GM12878 (cell line): ENCODE data around the gene BLNK. TPM values are rescaled to one million over a fixed set of nuclear protein-coding genes. Genes with fewer than 3 reads are reported as not detected.
A peak's percentile ranks its signal among the peaks of the same experiment; 100 is the strongest.

Experiments used
- ATAC-seq: fragments of 200-7000 bp; cut with Tn5 transposase; 3 replicates; pipeline ENCODE4 v1.9.1; 2020; ENCODE audit warnings: mild to moderate bottlenecking, moderate library complexity
- BruUV-seq: library from RNA; stranded (reverse); fragments of 400-500 nt; replicated peaks from 2 replicates; lab custom pipeline; 2021; lab: Mats Ljungman, UMichigan
- CTCF ChIA-PET: fragments of 300-600 bp; sonication (Branson Sonifier 250); formaldehyde crosslinking; extraction: SDS; loops from one replicate; lab custom pipeline; 2021; ENCODE audit warnings: inconsistent platforms; lab: Yijun Ruan, JAX
- POLR2A ChIA-PET: fragments of 350-600 bp; formaldehyde crosslinking; extraction: SDS; loops from one replicate; lab custom pipeline; 2021; ENCODE audit warnings: inconsistent platforms; lab: Charles Lee
- RAD21 ChIA-PET: fragments of 300-600 bp; sonication (Branson Sonifier 250); formaldehyde crosslinking; loops from one replicate; lab custom pipeline; 2023; ENCODE audit warnings: antibody characterized with exemption; ENCODE audit not compliant: unreplicated experiment; lab: Charles Lee
- SMC1A ChIA-PET: fragments of 300-600 bp; sonication (Branson Sonifier 250); formaldehyde crosslinking; loops from one replicate; lab custom pipeline; 2023; ENCODE audit not compliant: unreplicated experiment, uncharacterized antibody; lab: Charles Lee
- DNase-seq: peaks from one replicate; pipeline ENCODE4 v3.0.0-alpha.2; 2011; ENCODE audit warnings: low read depth, low spot score
- FAIRE-seq: peaks from 3 replicates; lab custom pipeline; 2011; peaks lifted over from hg19 to GRCh38; lab: Jason Lieb, UNC
- H2AFZ ChIP-seq: 2 replicates; pipeline ENCODE4 v1.6.0; 2011; ENCODE audit warnings: low read depth, low read length, control low read depth; ENCODE audit not compliant: control insufficient read depth
- H3K27ac ChIP-seq: 2 replicates; pipeline ENCODE4 v1.5.1; 2011; ENCODE audit warnings: control low read depth; ENCODE audit not compliant: control insufficient read depth, insufficient read depth
- H3K27me3 ChIP-seq, 2 experiments: replicated peaks in 1 of 2; 2 replicates each; pipeline versions ENCODE4 v1.6.0 to v1.6.1; 2011; ENCODE audit warnings: low read length in 1 of 2; ENCODE audit not compliant: control insufficient read depth in 2 of 2, insufficient read depth in 2 of 2
- H3K36me3 ChIP-seq, 2 experiments: 2 replicates each; pipeline ENCODE4 v1.5.1; 2011; ENCODE audit warnings: low read length in 1 of 2; ENCODE audit not compliant: control insufficient read depth in 2 of 2, insufficient read depth in 2 of 2
- H3K4me1 ChIP-seq: 2 replicates; pipeline ENCODE4 v1.6.1; 2011; ENCODE audit warnings: mild to moderate bottlenecking, low read length, moderate library complexity, mixed read lengths; ENCODE audit not compliant: control insufficient read depth, insufficient read depth
- H3K4me2 ChIP-seq: 2 replicates; pipeline ENCODE4 v1.6.0; 2011; ENCODE audit warnings: control low read depth; ENCODE audit not compliant: control insufficient read depth, insufficient read depth
- H3K4me3 ChIP-seq: fragments of 200-600 bp; sonication (generic); 2 replicates; pipeline ENCODE4 v1.5.1; 2016
- H3K79me2 ChIP-seq: 2 replicates; pipeline ENCODE4 v1.6.0; 2011; ENCODE audit warnings: low read length; ENCODE audit not compliant: control insufficient read depth, insufficient read depth
- H3K9ac ChIP-seq: 2 replicates; pipeline ENCODE4 v1.8.0; 2011; ENCODE audit warnings: low read length, control low read depth, mixed read lengths; ENCODE audit not compliant: control insufficient read depth, insufficient read depth
- H3K9me3 ChIP-seq: replicated peaks from 3 replicates; pipeline ENCODE4 v1.5.1; 2011; ENCODE audit warnings: mild to moderate bottlenecking, low read length; ENCODE audit not compliant: control insufficient read depth, insufficient read depth
- H4K20me1 ChIP-seq: 2 replicates; pipeline ENCODE4 v1.6.0; 2011; ENCODE audit not compliant: control insufficient read depth, insufficient read depth
- BHLHE40 ChIP-seq, 2 experiments: fragments of 450-650 bp in 1 of 2; IDR thresholded peaks; 2 replicates each; pipeline ENCODE4 v1.6.1; 2011 to 2017; ENCODE audit warnings: low read depth in 2 of 2, borderline replicate concordance in 1 of 2, improper control_type of control experiment in 1 of 2, low read length in 1 of 2, mild to moderate bottlenecking in 1 of 2
- CBFB ChIP-seq: IDR thresholded peaks from 2 replicates; pipeline ENCODE4 v1.6.1; 2016; ENCODE audit warnings: antibody characterized with exemption, low read depth
- CHD1 ChIP-seq: IDR thresholded peaks from 2 replicates; pipeline ENCODE4 v1.6.1; 2012; ENCODE audit warnings: low read depth, low read length, improper control_type of control experiment
- CHD2 ChIP-seq: IDR thresholded peaks from 2 replicates; pipeline ENCODE4 v1.6.1; 2011; ENCODE audit warnings: low read depth, low read length, improper control_type of control experiment, borderline replicate concordance
- CREM ChIP-seq: IDR thresholded peaks from 2 replicates; pipeline ENCODE4 v1.6.1; 2014; ENCODE audit warnings: antibody characterized with exemption, low read depth
- EGR1 ChIP-seq, 2 experiments: IDR thresholded peaks; 1 replicate in 1 of 2; 2 replicates in 1 of 2; pipeline ENCODE4 v1.6.1; 2011 to 2012; ENCODE audit warnings: low read depth in 2 of 2, low read length in 2 of 2, borderline replicate concordance in 1 of 2, mild to moderate bottlenecking in 1 of 2, moderate library complexity in 1 of 2
- EP300 ChIP-seq, 2 experiments: fragments of 150-350 bp in 1 of 2; IDR thresholded peaks; 2 replicates each; pipeline ENCODE4 v1.6.1; 2011 to 2012; ENCODE audit warnings: low read depth in 2 of 2, low read length in 2 of 2, borderline replicate concordance in 1 of 2, improper control_type of control experiment in 1 of 2, inconsistent platforms in 1 of 2; ENCODE audit not compliant: control insufficient read depth in 1 of 2
- FOXK2 ChIP-seq: fragments of 450-650 bp; IDR thresholded peaks from 2 replicates; pipeline ENCODE4 v1.6.1; 2017; ENCODE audit warnings: mild to moderate bottlenecking, moderate library complexity
- FOXM1 ChIP-seq: IDR thresholded peaks from 2 replicates; pipeline ENCODE4 v1.6.1; 2012; ENCODE audit warnings: low read depth, mild to moderate bottlenecking, inconsistent platforms, low read length, moderate library complexity
- JUNB ChIP-seq: IDR thresholded peaks from 2 replicates; pipeline ENCODE4 v1.6.1; 2016; ENCODE audit warnings: antibody characterized with exemption, mild to moderate bottlenecking
- KAT2A ChIP-seq: conservative IDR thresholded peaks from 2 replicates; pipeline ENCODE4 v1.6.1; 2011; ENCODE audit warnings: low read depth, low read length; ENCODE audit not compliant: control insufficient read depth
- NBN ChIP-seq: fragments of 450-650 bp; IDR thresholded peaks from 2 replicates; pipeline ENCODE4 v1.6.1; 2016
- PAX5 ChIP-seq: IDR thresholded peaks from 2 replicates; pipeline ENCODE4 v1.6.1; 2011; ENCODE audit warnings: low read depth, low read length, borderline replicate concordance
- POLR2A ChIP-seq: IDR thresholded peaks from 2 replicates; pipeline ENCODE4 v1.6.1; 2011; ENCODE audit warnings: low read depth, mild to moderate bottlenecking, low read length
- POLR2AphosphoS5 ChIP-seq: IDR thresholded peaks from 2 replicates; pipeline ENCODE4 v1.6.1; 2011; ENCODE audit warnings: mild to moderate bottlenecking, low read length, inconsistent platforms
- RBBP5 ChIP-seq: fragments of 200-600 bp; sonication (generic); conservative IDR thresholded peaks from 2 replicates; pipeline ENCODE4 v1.6.1; 2016
- RELB ChIP-seq: fragments of 450-650 bp; IDR thresholded peaks from 2 replicates; pipeline ENCODE4 v1.6.1; 2017; ENCODE audit warnings: low read depth, mild to moderate bottlenecking, moderate library complexity
- SKIL ChIP-seq: fragments of 450-650 bp; IDR thresholded peaks from 2 replicates; pipeline ENCODE4 v1.6.1; 2017; ENCODE audit warnings: mild to moderate bottlenecking, low read depth, inconsistent platforms; ENCODE audit not compliant: poor library complexity, severe bottlenecking
- SMC3 ChIP-seq: IDR thresholded peaks from 2 replicates; pipeline ENCODE4 v1.6.1; 2011; ENCODE audit warnings: low read length, improper control_type of control experiment, borderline replicate concordance
- TCF12 ChIP-seq: IDR thresholded peaks from 2 replicates; pipeline ENCODE4 v1.6.1; 2011; ENCODE audit warnings: low read depth, mild to moderate bottlenecking, low read length
- YY1 ChIP-seq: IDR thresholded peaks from 2 replicates; pipeline ENCODE4 v1.6.1; 2011; ENCODE audit warnings: low read depth, mild to moderate bottlenecking, low read length
- ZSCAN29 ChIP-seq: fragments of 450-650 bp; IDR thresholded peaks from 2 replicates; pipeline ENCODE4 v1.6.1; 2017; ENCODE audit warnings: mild to moderate bottlenecking, moderate library complexity
- WGBS: methylation state at CpG from one replicate; pipeline ENCODE4 v1.1.6; 2016; ENCODE audit warnings: low lambda C conversion rate; ENCODE audit not compliant: insufficient replicate concordance, insufficient coverage; ENCODE audit errors: missing lambda C conversion rate; 5-methylcytosine and 5-hydroxymethylcytosine counted together
- in situ Hi-C: fragments of 300-500 bp; cut with MboI; formaldehyde crosslinking; loops from 9 replicates; pipeline ENCODE4 v1.14.3; 2018; ENCODE audit warnings: mixed read lengths
- intact Hi-C: fragments of 100-400 bp; cut with micrococcal nuclease; formaldehyde crosslinking; loops from one replicate; pipeline ENCODE4 v1.14.2; 2022; ENCODE audit not compliant: unreplicated experiment
- polyA plus RNA-seq, 11 experiments: library from polyadenylated mRNA; depleted of rRNA in 4 of 11; unstranded in 6 of 11; stranded (reverse) in 5 of 11; fragments of >200 nt; fragmentation: Nextera tagmentation in 4 of 11; fragmentation: Illumina TruSeq in 1 of 11; extraction: Ambion mirVana in 4 of 11; extraction: Trizol in 1 of 11; gene quantifications; 1 replicate in 1 of 11; 2 replicates in 10 of 11; pipeline versions ENCODE4 v1.2.1 to v1.2.3, GENCODE V29; 2011 to 2016; ENCODE audit warnings: inconsistent platforms in 2 of 11, missing spikeins in 2 of 11, low read depth in 1 of 11
- total RNA-seq, 4 experiments: library from RNA; depleted of rRNA in 3 of 4; stranded (reverse); fragments of >200 nt in 3 of 4; fragmentation: Illumina TruSeq in 1 of 4; extraction: Trizol in 1 of 4; gene quantifications; 2 replicates each; pipeline versions ENCODE4 v1.2.1 to v1.2.3, GENCODE V29; 2013 to 2021

BLNK gene
- total and polyA plus RNA-seq, 10 of the 15 experiments (the other 5 are each of a cell fraction or from before 2014, with no cell fraction given): 79.5 to 201 (median 139) TPM

GRCh38 chr10:96244354-96244753, 27.0 kb downstream of the BLNK start:
- H3K4me2 ChIP-seq: peak overlapping the region; percentile 63
- H3K4me3 ChIP-seq: 0 out of 2 replicates have a peak overlapping the region, but pooled peaks have one; percentile 18
- RAD21 ChIA-PET: interaction anchor here (0.8 to 4.8 kb wide), 10 partner anchors 10 to 47 kb away, joined by 3 to 69 read pairs (median 6); partner anchors contain the start of gene BLNK
- SMC1A ChIA-PET: interaction anchor here (1.0 to 4.8 kb wide), 11 partner anchors 10 to 406 kb away, joined by 3 to 76 read pairs (median 29); partner anchors contain the start of gene BLNK
- peaks cover 9 to 34% of the 10 kb centered on the region in 2 experiments for H3K36me3 ChIP-seq
- peaks cover 2% of the 10 kb centered on the region; the same call in 2 of the 3 replicates for H3K9me3 ChIP-seq
- POLR2A ChIA-PET: interaction anchor here (0.8 to 3.8 kb wide), 8 partner anchors 13 to 46 kb away, joined by 3 to 35 read pairs (median 10); partner anchors contain the start of gene BLNK
- CTCF ChIA-PET: interaction anchor here (1.1 to 23.4 kb wide), 10 partner anchors 11 to 227 kb away, joined by 3 to 790 read pairs (median 10); partner anchors contain the start of gene BLNK
- no peaks in the 10 kb centered on the region for H4K20me1 ChIP-seq
- H2AFZ ChIP-seq: peak overlapping the region; percentile 32
- intact Hi-C loops (loop anchor here (1.0 kb wide), 2 partner anchors 27 to 44 kb away; partner anchors contain the start of gene BLNK), in situ Hi-C loops (no loop called here)
- WGBS: 2% methylated on average over 7 of the region's 7 CpGs
- 0 out of 2 replicates have a peak overlapping the region, but pooled peaks have one; percentile 34 for H3K9ac ChIP-seq
- ATAC-seq: peak; percentile 98
- peak; percentile 71 for FAIRE-seq
- H3K79me2 ChIP-seq: peaks cover 50% of the 10 kb centered on the region
- peaks cover 24% of the 10 kb centered on the region for H3K4me1 ChIP-seq
- H3K27me3 ChIP-seq: no peaks in the 10 kb centered on the region
- DNase-seq: peak; percentile 89
- BruUV-seq: no TSS peak
- peak overlapping the region; percentile 67 for H3K27ac ChIP-seq
- peak; percentile 88 for TF ChIP-seq NBN
- peak; percentile 52; the same call in 1 of the 2 replicates for TF ChIP-seq RELB
- TF ChIP-seq JUNB: peak; percentile 60; the same call in 1 of the 2 replicates
- TF ChIP-seq FOXM1: no peak; the same call in 1 of the 2 replicates
- peak; percentile 60 to 76; a peak in 3 of 4 replicates for TF ChIP-seq BHLHE40 (IDR thresholded peaks at IDR 0.05; ENCODE audit: borderline replicate concordance in 1 of 2, low read depth in 2 of 2, low read length in 1 of 2)
- TF ChIP-seq POLR2AphosphoS5: 0 out of 2 replicates have a peak, but pooled peaks have one; percentile 28
- peak; percentile 89 for TF ChIP-seq CREM
- TF ChIP-seq CHD2: peak; percentile 72
- peak; percentile 15; the same call in 1 of the 2 replicates for TF ChIP-seq SMC3
- 0 out of 2 replicates have a peak, but pooled peaks have one; percentile 44 for TF ChIP-seq CBFB
- TF ChIP-seq CHD1: 0 out of 2 replicates have a peak, but pooled peaks have one; percentile 35
- no peak for TF ChIP-seq FOXK2
- no peak for TF ChIP-seq KAT2A
- TF ChIP-seq EP300 (IDR thresholded peaks at IDR 0.05; ENCODE audit: borderline replicate concordance in 1 of 2, control insufficient read depth in 1 of 2, low read depth in 2 of 2, low read length in 2 of 2): peak; percentile 41 to 56; a peak in 3 of 4 replicates
- TF ChIP-seq POLR2A: peak; percentile 46
- no peak for TF ChIP-seq ZSCAN29
- TF ChIP-seq TCF12: peak; percentile 83
- peak; percentile 84 for TF ChIP-seq PAX5
- peak; percentile 83 for TF ChIP-seq YY1
- TF ChIP-seq EGR1 (IDR thresholded peaks at IDR 0.05; ENCODE audit: borderline replicate concordance in 1 of 2, low read depth in 2 of 2, low read length in 2 of 2): no peak
- TF ChIP-seq SKIL: peak; percentile 64
- TF ChIP-seq RBBP5: no peak
